ENCODE results near the gene TULP1. TPM values are rescaled to one million over a fixed set of nuclear protein-coding genes. Genes with fewer than 3 reads are reported as not detected.

Gene TULP1
- total and polyA plus RNA-seq, 2 of the 8 experiments (the other 6 are each of a cell fraction or from before 2014, with no cell fraction given), result 3.2 to 6.8 TPM

- no peak for TF ChIP-seq CHD7 (IDR thresholded peaks at IDR 0.05; ENCODE audit: insufficient replicate concordance, low read length)
- TF ChIP-seq SUZ12 (IDR thresholded peaks at IDR 0.05; ENCODE audit: low read length), result no peak
- no peak for TF ChIP-seq KDM5A (IDR thresholded peaks at IDR 0.05; ENCODE audit: low read length)
Observed at GRCh38 chr6:35532126-35532525, 19.4 kb upstream of the TULP1 start (continued).
